PC-3 (cell line): ENCODE data around the gene TDP2.

ENCODE experiments used
- EZH2 ChIP-seq: fragments of 300-600 bp; sonication (generic); IDR thresholded peaks from one replicate; pipeline ENCODE4 v1.6.1; 2017; ENCODE audit warnings: antibody characterized with exemption, mild to moderate bottlenecking, low read length; ENCODE audit not compliant: unreplicated experiment
- EZH2phosphoT487 ChIP-seq: fragments of 300-600 bp; sonication (generic); IDR thresholded peaks from 2 replicates; pipeline ENCODE4 v1.6.1; 2018; ENCODE audit warnings: mild to moderate bottlenecking, antibody characterized with exemption, low read length, borderline replicate concordance
- TF ChIP-seq, protein P1 (sequence below): fragments of 300-600 bp; sonication (generic); conservative IDR thresholded peaks from 2 replicates; pipeline ENCODE4 v1.5.1; 2017; ENCODE audit warnings: antibody characterized with exemption, low read depth, mild to moderate bottlenecking, low read length

DNA sequence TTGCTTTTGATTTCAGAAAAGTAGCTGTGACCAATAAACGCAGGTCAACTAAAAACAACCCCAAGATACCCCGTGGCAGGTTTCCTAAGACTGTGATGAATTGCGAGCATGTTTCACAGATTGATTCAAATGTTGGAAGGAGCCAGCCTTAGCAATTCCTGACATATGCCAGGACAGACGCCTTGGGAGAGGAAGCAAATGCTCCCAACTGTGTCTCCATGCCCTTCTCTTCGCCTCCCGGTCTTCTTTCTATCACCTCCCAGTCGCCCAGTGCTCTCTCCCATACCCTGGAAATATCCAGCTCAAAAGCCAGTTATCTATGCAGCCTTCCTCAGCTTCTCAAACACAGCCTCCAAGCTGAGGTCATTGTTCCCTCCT, 52.7 kb downstream of the TDP2 start:
- TF ChIP-seq, protein P1, sequence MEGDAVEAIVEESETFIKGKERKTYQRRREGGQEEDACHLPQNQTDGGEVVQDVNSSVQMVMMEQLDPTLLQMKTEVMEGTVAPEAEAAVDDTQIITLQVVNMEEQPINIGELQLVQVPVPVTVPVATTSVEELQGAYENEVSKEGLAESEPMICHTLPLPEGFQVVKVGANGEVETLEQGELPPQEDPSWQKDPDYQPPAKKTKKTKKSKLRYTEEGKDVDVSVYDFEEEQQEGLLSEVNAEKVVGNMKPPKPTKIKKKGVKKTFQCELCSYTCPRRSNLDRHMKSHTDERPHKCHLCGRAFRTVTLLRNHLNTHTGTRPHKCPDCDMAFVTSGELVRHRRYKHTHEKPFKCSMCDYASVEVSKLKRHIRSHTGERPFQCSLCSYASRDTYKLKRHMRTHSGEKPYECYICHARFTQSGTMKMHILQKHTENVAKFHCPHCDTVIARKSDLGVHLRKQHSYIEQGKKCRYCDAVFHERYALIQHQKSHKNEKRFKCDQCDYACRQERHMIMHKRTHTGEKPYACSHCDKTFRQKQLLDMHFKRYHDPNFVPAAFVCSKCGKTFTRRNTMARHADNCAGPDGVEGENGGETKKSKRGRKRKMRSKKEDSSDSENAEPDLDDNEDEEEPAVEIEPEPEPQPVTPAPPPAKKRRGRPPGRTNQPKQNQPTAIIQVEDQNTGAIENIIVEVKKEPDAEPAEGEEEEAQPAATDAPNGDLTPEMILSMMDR, result no peak
- no peak for TF ChIP-seq EZH2phosphoT487
- TF ChIP-seq EZH2, result no peak
